HL-60/S4 treated with phorbol 12-myristate 13-acetate at 8.2 ng/mL for 4 days and 3 days (cell line): ENCODE data around the gene CLDN16.

Experiments
- in situ Hi-C: fragments of 300-500 bp; cut with MboI; formaldehyde crosslinking; loops from 2 replicates; pipeline ENCODE4 v1.15.0; 2022; ENCODE audit warnings: low sequenced_read_pairs

Gene CLDN16

GRCh38 chr3:190378240-190378891 lies 9.6 kb upstream of the CLDN16 start:
- in situ Hi-C loops: no loop called here

- in situ Hi-C loops: no loop called here
Measured at GRCh38 chr3:190380184-190380583, 7.8 kb upstream of the CLDN16 start.

GRCh38 chr3:190381441-190381840 lies 6.5 kb upstream of the CLDN16 start:
- in situ Hi-C loops: no loop called here

GRCh38 chr3:190382082-190382481 lies 5.9 kb upstream of the CLDN16 start:
- in situ Hi-C loops: no loop called here

- in situ Hi-C loops: no loop called here
Measured at GRCh38 chr3:190384309-190384756, 3.6 kb upstream of the CLDN16 start.

- in situ Hi-C loops: no loop called here
Measured at GRCh38 chr3:190385731-190386688, 2.0 kb upstream of the CLDN16 start.

GRCh38 chr3:190388703-190389102 lies 740 bp downstream of the CLDN16 start:
- in situ Hi-C loops: no loop called here

GRCh38 chr3:190396001-190396400 lies 8.0 kb downstream of the CLDN16 start:
- in situ Hi-C loops: no loop called here

- in situ Hi-C loops: no loop called here
Measured at GRCh38 chr3:190397889-190398288, 9.9 kb downstream of the CLDN16 start.

- in situ Hi-C loops: loop anchor here (25.0 kb wide), 1 partner anchor 437 kb away; no protein-coding TSS in a partner anchor
Measured at GRCh38 chr3:190399677-190400076, 11.7 kb downstream of the CLDN16 start.

GRCh38 chr3:190401963-190402362 lies 14.0 kb downstream of the CLDN16 start:
- in situ Hi-C loops: loop anchor here (25.0 kb wide), 1 partner anchor 440 kb away; no protein-coding TSS in a partner anchor

GRCh38 chr3:190404715-190405114 lies 16.8 kb downstream of the CLDN16 start:
- in situ Hi-C loops: loop anchor here (25.0 kb wide), 1 partner anchor 442 kb away; no protein-coding TSS in a partner anchor

GRCh38 chr3:190414297-190414696 lies 26.3 kb downstream of the CLDN16 start:
- in situ Hi-C loops: loop anchor here (25.0 kb wide), 1 partner anchor 452 kb away; no protein-coding TSS in a partner anchor

GRCh38 chr3:190424108-190424477 lies 36.1 kb downstream of the CLDN16 start:
- in situ Hi-C loops: loop anchor here (25.0 kb wide), 1 partner anchor 462 kb away; no protein-coding TSS in a partner anchor

GRCh38 chr3:190424478-190425439 lies 36.8 kb downstream of the CLDN16 start:
- in situ Hi-C loops: loop anchor here (25.0 kb wide), 1 partner anchor 462 kb away; no protein-coding TSS in a partner anchor

- in situ Hi-C loops: no loop called here
Measured at GRCh38 chr3:190425833-190426232, 37.9 kb downstream of the CLDN16 start.

- in situ Hi-C loops: no loop called here
Measured at GRCh38 chr3:190426806-190427507, 39.0 kb downstream of the CLDN16 start.

- in situ Hi-C loops: no loop called here
Measured at GRCh38 chr3:190429681-190430080, 41.7 kb downstream of the CLDN16 start.

GRCh38 chr3:190430906-190431305 lies 42.9 kb downstream of the CLDN16 start:
- in situ Hi-C loops: no loop called here

GRCh38 chr3:190432216-190432615 lies 44.3 kb downstream of the CLDN16 start:
- in situ Hi-C loops: no loop called here
